Right hindlimb (tissue), 1 donor: ENCODE data around the gene ZNF578.
A peak's percentile ranks its signal among the peaks of the same experiment; 100 is the strongest.
"Not testable (repeated sequence)": the region's sequence is repeated elsewhere in the genome, so short reads cannot be mapped to it uniquely, and the experiment has no call there.

Source experiments
- DNase-seq: peaks from one replicate; pipeline ENCODE4 v3.0.0-alpha.2; 2018

Gene ZNF578

GRCh38 chr19:52518646-52519045, 65.3 kb downstream of the ZNF578 start:
- DNase-seq: no peak

GRCh38 chr19:52519175-52519574, 65.8 kb downstream of the ZNF578 start:
- DNase-seq: not testable (repeated sequence)

- DNase-seq: no peak
Observed at GRCh38 chr19:52520013-52520412, 66.7 kb downstream of the ZNF578 start.

- no peak for DNase-seq
Observed at GRCh38 chr19:52522551-52522950, 69.2 kb downstream of the ZNF578 start.

GRCh38 chr19:52524086-52524485, 70.7 kb downstream of the ZNF578 start:
- DNase-seq: no peak

GRCh38 chr19:52527134-52527955, 74.0 kb downstream of the ZNF578 start, which contains the start of gene ZNF808:
Gene ZNF808, plus strand, starts transcription at chr19:52527668. Its CDS starts 15,617 bp downstream, at chr19:52543285.
- DNase-seq: peak; percentile 98

GRCh38 chr19:52527956-52528351, 74.6 kb downstream of the ZNF578 start:
- DNase-seq: no peak

GRCh38 chr19:52532480-52532879, 79.1 kb downstream of the ZNF578 start:
- DNase-seq: no peak

- no peak for DNase-seq
Observed at GRCh38 chr19:52533901-52534300, 80.5 kb downstream of the ZNF578 start.

- DNase-seq: not testable (repeated sequence)
Observed at GRCh38 chr19:52535385-52535770, 82.0 kb downstream of the ZNF578 start.

GRCh38 chr19:52535771-52536447, 82.6 kb downstream of the ZNF578 start:
- peak; percentile 90 for DNase-seq

GRCh38 chr19:52536448-52536800, 83.1 kb downstream of the ZNF578 start:
- DNase-seq: no peak

- not testable (repeated sequence) for DNase-seq
Observed at GRCh38 chr19:52538815-52539214, 85.5 kb downstream of the ZNF578 start.

GRCh38 chr19:52541176-52541575, 87.8 kb downstream of the ZNF578 start:
- DNase-seq: not testable (repeated sequence)

- DNase-seq: no peak
Observed at GRCh38 chr19:52541608-52542007, 88.3 kb downstream of the ZNF578 start.

- not testable (repeated sequence) for DNase-seq
Observed at GRCh38 chr19:52542541-52542940, 89.2 kb downstream of the ZNF578 start.

GRCh38 chr19:52542984-52543664, 89.8 kb downstream of the ZNF578 start:
- no peak for DNase-seq

- DNase-seq: no peak
Observed at GRCh38 chr19:52554216-52554971, 101.0 kb downstream of the ZNF578 start.

- no peak for DNase-seq
Observed at GRCh38 chr19:52557231-52557995, 104.1 kb downstream of the ZNF578 start.

- DNase-seq: not testable (repeated sequence)
Observed at GRCh38 chr19:52558732-52559445, 105.5 kb downstream of the ZNF578 start.

- not testable (repeated sequence) for DNase-seq
Observed at GRCh38 chr19:52561611-52562010, 108.3 kb downstream of the ZNF578 start.
